ENCODE data around the gene SNX5. TPM values are rescaled to one million over a fixed set of nuclear protein-coding genes. Genes with fewer than 3 reads are reported as not detected.

SNX5 gene
- total RNA-seq, 1 experiment from 2014 or later: 188 TPM

GRCh38 chr20:17999566-17999965 is 31.0 kb upstream of the SNX5 start:
- Histone ChIP-seq H3K27me3 (replicated peaks; ENCODE audit: insufficient read depth, low read depth, low read length, poor library complexity) (no peaks in the 10 kb centered on the region), H3K36me3 (ENCODE audit: insufficient read depth, low read length, poor library complexity, severe bottlenecking) (no peaks in the 10 kb centered on the region), H3K27ac (ENCODE audit: low read depth, low read length, poor library complexity, severe bottlenecking) (no peak overlapping the region), H3K9me3 (ENCODE audit: low read depth, low read length, poor library complexity, severe bottlenecking) (no peaks in the 10 kb centered on the region), H3K4me3 (ENCODE audit: low read depth, low read length, poor library complexity, severe bottlenecking) (no peak overlapping the region), H3K4me1 (ENCODE audit: insufficient read depth, low read length, poor library complexity, severe bottlenecking) (peaks cover 7% of the 10 kb centered on the region)
- POLR2A ChIA-PET (ENCODE audit: low non-redundant PET): interaction anchor here (0.6 kb wide), 1 partner anchor 10 kb away, joined by 3 read pairs; no protein-coding TSS in a partner anchor
- no peak for DNase-seq (ENCODE audit: low spot score)
- TF ChIP-seq, protein P1, sequence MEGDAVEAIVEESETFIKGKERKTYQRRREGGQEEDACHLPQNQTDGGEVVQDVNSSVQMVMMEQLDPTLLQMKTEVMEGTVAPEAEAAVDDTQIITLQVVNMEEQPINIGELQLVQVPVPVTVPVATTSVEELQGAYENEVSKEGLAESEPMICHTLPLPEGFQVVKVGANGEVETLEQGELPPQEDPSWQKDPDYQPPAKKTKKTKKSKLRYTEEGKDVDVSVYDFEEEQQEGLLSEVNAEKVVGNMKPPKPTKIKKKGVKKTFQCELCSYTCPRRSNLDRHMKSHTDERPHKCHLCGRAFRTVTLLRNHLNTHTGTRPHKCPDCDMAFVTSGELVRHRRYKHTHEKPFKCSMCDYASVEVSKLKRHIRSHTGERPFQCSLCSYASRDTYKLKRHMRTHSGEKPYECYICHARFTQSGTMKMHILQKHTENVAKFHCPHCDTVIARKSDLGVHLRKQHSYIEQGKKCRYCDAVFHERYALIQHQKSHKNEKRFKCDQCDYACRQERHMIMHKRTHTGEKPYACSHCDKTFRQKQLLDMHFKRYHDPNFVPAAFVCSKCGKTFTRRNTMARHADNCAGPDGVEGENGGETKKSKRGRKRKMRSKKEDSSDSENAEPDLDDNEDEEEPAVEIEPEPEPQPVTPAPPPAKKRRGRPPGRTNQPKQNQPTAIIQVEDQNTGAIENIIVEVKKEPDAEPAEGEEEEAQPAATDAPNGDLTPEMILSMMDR (conservative IDR thresholded peaks at IDR 0.05; ENCODE audit: low read depth, low read length): no peak
- TF ChIP-seq EZH2 (IDR thresholded peaks at IDR 0.05; ENCODE audit: borderline replicate concordance, low read depth, low read length, poor library complexity, severe bottlenecking): no peak
- CTCF ChIA-PET: no interaction called here
- intact Hi-C loops (cut with micrococcal nuclease; ENCODE audit: unreplicated experiment): loop anchor here (5.0 to 10.0 kb wide), 5 partner anchors 278 to 1197 kb away; partner anchors contain the start of gene BFSP1
- no TSS peak for BruUV-seq (replicated peaks)

GRCh38 chr20:17998446-17998845 is 29.9 kb upstream of the SNX5 start:
- H3K4me1 ChIP-seq (ENCODE audit: insufficient read depth, low read length, poor library complexity, severe bottlenecking): peaks cover 7% of the 10 kb centered on the region
- intact Hi-C loops (cut with micrococcal nuclease; ENCODE audit: unreplicated experiment): loop anchor here (5.0 to 10.0 kb wide), 5 partner anchors 279 to 1196 kb away; partner anchors contain the start of gene BFSP1
- no peak overlapping the region for H3K4me3 ChIP-seq (ENCODE audit: low read depth, low read length, poor library complexity, severe bottlenecking)
- TF ChIP-seq EZH2 (IDR thresholded peaks at IDR 0.05; ENCODE audit: borderline replicate concordance, low read depth, low read length, poor library complexity, severe bottlenecking): no peak
- DNase-seq (ENCODE audit: low spot score): no peak
- ChIA-PET POLR2A (ENCODE audit: low non-redundant PET) (no interaction called here), CTCF (interaction anchor here (0.6 kb wide), 1 partner anchor 17 kb away, joined by 4 read pairs; no protein-coding TSS in a partner anchor)
- H3K9me3 ChIP-seq (ENCODE audit: low read depth, low read length, poor library complexity, severe bottlenecking): no peaks in the 10 kb centered on the region
- no TSS peak for BruUV-seq (replicated peaks)
- no peaks in the 10 kb centered on the region for H3K27me3 ChIP-seq (replicated peaks; ENCODE audit: insufficient read depth, low read depth, low read length, poor library complexity)
- H3K27ac ChIP-seq (ENCODE audit: low read depth, low read length, poor library complexity, severe bottlenecking): no peak overlapping the region
- no peaks in the 10 kb centered on the region for H3K36me3 ChIP-seq (ENCODE audit: insufficient read depth, low read length, poor library complexity, severe bottlenecking)

- H3K36me3 ChIP-seq (ENCODE audit: insufficient read depth, low read length, poor library complexity, severe bottlenecking): peaks cover 4% of the 10 kb centered on the region
- no peaks in the 10 kb centered on the region for H3K27me3 ChIP-seq (replicated peaks; ENCODE audit: insufficient read depth, low read depth, low read length, poor library complexity)
- BruUV-seq (replicated peaks): no TSS peak
- ChIA-PET POLR2A (ENCODE audit: low non-redundant PET) (no interaction called here), CTCF (interaction anchor here (0.7 kb wide), 1 partner anchor 521 kb away, joined by 3 read pairs; no protein-coding TSS in a partner anchor)
- H3K4me1 ChIP-seq (ENCODE audit: insufficient read depth, low read length, poor library complexity, severe bottlenecking): peaks cover 7% of the 10 kb centered on the region
- no peak overlapping the region for H3K4me3 ChIP-seq (ENCODE audit: low read depth, low read length, poor library complexity, severe bottlenecking)
- no peak for TF ChIP-seq EZH2 (IDR thresholded peaks at IDR 0.05; ENCODE audit: borderline replicate concordance, low read depth, low read length, poor library complexity, severe bottlenecking)
- TF ChIP-seq, protein P1 (conservative IDR thresholded peaks at IDR 0.05; ENCODE audit: low read depth, low read length): peak; percentile 91
- H3K27ac ChIP-seq (ENCODE audit: low read depth, low read length, poor library complexity, severe bottlenecking): no peak overlapping the region
- DNase-seq (ENCODE audit: low spot score): peak; percentile 78
- intact Hi-C loops (cut with micrococcal nuclease; ENCODE audit: unreplicated experiment): loop anchor here (5.0 to 10.0 kb wide), 5 partner anchors 281 to 1194 kb away; partner anchors contain the start of gene BFSP1
- no peaks in the 10 kb centered on the region for H3K9me3 ChIP-seq (ENCODE audit: low read depth, low read length, poor library complexity, severe bottlenecking)
Observed at GRCh38 chr20:17995967-17996819, 27.6 kb upstream of the SNX5 start.
